Ishikawa (cell line): ENCODE data around the gene AURKAIP1.

Experiments
- YY1 ChIP-seq: IDR thresholded peaks from 2 replicates; pipeline ENCODE4 v1.6.1; 2012; ENCODE audit warnings: low read depth
- ZBTB7A ChIP-seq: IDR thresholded peaks from 2 replicates; pipeline ENCODE4 v1.6.1; 2012; ENCODE audit warnings: low read depth

DNA sequence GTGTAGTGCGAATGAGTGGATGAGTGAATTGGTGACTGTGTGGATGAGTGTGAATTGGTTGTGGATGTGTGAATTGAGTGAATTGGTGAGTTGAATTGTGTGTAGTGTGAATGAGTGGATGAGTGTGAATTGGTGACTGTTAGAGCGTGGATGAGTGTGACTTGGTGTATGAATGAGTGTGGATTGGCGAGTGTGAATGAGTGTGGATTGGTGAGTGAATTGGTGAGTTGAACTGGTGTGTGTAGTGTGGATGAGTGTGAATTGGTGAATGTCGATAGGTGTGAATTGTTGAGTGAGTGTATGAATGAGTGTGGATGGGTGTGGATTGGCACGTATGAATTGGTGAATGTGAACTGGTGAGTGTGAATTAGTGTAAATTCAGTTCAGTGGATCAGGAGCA, 7.7 kb downstream of the AURKAIP1 start:
- TF ChIP-seq YY1 (no peak), ZBTB7A (no peak)
